Measurements from ENCODE around the gene TXNL4A.

Gene TXNL4A

DNA sequence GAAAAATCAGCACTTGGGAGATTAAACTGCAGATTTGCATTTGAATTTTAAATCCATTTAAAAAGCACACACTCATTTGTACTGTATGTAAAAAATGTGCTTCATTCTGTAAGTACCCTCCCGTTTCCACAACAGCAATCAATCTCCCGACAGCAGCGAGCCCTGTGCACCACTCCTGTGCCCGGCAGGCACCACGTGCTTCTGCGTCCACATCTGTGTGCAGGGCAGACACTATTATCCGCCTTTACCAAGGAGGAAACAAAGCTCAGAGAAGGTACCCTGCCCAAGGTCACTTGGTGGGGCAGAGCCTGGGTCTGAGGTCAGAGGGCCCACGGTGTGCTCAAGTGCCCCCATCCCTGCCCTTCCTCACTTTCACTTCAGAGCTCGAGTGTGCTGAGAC is 16.4 kb downstream of the TXNL4A start:
- Histone ChIP-seq H3K9me2 (replicated peaks; ENCODE audit: insufficient read depth, low read length) (no peaks in the 10 kb centered on the region), H3K36me3 (ENCODE audit: low read length) (peaks cover 7% of the 10 kb centered on the region; the same call in 1 of the 2 replicates), H4K20me1 (ENCODE audit: low read depth, low read length) (peaks cover 17% of the 10 kb centered on the region; the same call in 1 of the 2 replicates), H3K9me3 (ENCODE audit: insufficient read depth, low read length) (no peaks in the 10 kb centered on the region), H3K4me2 (ENCODE audit: low read depth, low read length, poor library complexity, severe bottlenecking) (no peak overlapping the region), H3K9ac (ENCODE audit: low read length) (no peak overlapping the region), H3F3A (ENCODE audit: insufficient read depth) (no peaks in the 10 kb centered on the region; the same call in 1 of the 2 replicates), H3K27me3 (ENCODE audit: low read length) (no peaks in the 10 kb centered on the region), H2AFZ (ENCODE audit: low read depth, low read length, severe bottlenecking) (no peak overlapping the region), H3K27ac (ENCODE audit: low read depth, low read length) (no peak overlapping the region), H3K4me3 (ENCODE audit: insufficient read depth, low read length, poor library complexity, severe bottlenecking) (no peak overlapping the region), H3K79me2 (ENCODE audit: insufficient read depth, low read length) (peaks cover 33% of the 10 kb centered on the region)
- TF ChIP-seq, protein P1, sequence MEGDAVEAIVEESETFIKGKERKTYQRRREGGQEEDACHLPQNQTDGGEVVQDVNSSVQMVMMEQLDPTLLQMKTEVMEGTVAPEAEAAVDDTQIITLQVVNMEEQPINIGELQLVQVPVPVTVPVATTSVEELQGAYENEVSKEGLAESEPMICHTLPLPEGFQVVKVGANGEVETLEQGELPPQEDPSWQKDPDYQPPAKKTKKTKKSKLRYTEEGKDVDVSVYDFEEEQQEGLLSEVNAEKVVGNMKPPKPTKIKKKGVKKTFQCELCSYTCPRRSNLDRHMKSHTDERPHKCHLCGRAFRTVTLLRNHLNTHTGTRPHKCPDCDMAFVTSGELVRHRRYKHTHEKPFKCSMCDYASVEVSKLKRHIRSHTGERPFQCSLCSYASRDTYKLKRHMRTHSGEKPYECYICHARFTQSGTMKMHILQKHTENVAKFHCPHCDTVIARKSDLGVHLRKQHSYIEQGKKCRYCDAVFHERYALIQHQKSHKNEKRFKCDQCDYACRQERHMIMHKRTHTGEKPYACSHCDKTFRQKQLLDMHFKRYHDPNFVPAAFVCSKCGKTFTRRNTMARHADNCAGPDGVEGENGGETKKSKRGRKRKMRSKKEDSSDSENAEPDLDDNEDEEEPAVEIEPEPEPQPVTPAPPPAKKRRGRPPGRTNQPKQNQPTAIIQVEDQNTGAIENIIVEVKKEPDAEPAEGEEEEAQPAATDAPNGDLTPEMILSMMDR (IDR thresholded peaks at IDR 0.05; ENCODE audit: insufficient read depth, low read length, poor library complexity, severe bottlenecking) = no peak
- no peak for TF ChIP-seq EZH2phosphoT487 (conservative IDR thresholded peaks at IDR 0.05; ENCODE audit: low read length)

DNA sequence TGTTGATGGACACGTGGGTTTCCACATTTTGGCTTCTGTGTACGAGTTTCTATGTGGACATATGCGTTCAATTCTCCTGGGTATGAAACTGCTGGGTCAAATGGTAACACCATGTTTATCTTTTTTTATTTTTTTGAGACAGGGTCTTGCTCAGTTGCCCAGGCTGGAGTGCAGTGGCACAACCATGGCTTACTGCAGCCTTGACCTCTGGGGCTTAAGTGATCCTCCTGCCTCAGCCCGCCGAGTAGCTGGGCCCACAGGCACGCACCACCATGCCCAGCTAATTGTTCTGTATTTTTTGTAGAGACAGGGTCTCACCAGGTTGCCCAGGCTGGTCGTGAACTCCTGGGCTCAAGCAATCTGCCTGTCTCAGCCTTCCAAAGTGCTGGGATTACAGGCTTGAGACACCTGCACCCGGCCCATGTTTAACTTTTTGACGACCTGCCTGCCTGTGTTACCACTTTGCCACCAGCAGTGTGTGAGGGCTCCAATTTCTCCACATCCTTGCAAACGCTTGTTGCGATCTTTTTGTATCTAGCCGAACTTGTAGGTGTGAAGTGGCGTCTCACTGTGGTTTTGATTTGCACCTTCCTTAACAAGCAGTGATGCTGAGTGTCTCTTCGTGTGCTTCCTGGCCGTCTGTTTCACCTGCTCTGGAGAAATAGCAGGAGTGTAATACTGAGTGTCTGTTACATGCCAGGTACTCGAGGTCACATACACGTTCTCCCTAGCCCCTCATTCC is 17.0 kb downstream of the TXNL4A start:
- H3F3A ChIP-seq (ENCODE audit: insufficient read depth) = no peaks in the 10 kb centered on the region; the same call in 1 of the 2 replicates
- no peak for TF ChIP-seq EZH2phosphoT487 (conservative IDR thresholded peaks at IDR 0.05; ENCODE audit: low read length)
- TF ChIP-seq, protein P1 (IDR thresholded peaks at IDR 0.05; ENCODE audit: insufficient read depth, low read length, poor library complexity, severe bottlenecking) = no peak
- no peak overlapping the region for H3K9ac ChIP-seq (ENCODE audit: low read length)
- no peak overlapping the region for H2AFZ ChIP-seq (ENCODE audit: low read depth, low read length, severe bottlenecking)
- no peak overlapping the region for H3K4me3 ChIP-seq (ENCODE audit: insufficient read depth, low read length, poor library complexity, severe bottlenecking)
- no peaks in the 10 kb centered on the region for H3K9me2 ChIP-seq (replicated peaks; ENCODE audit: insufficient read depth, low read length)
- no peak overlapping the region for H3K4me2 ChIP-seq (ENCODE audit: low read depth, low read length, poor library complexity, severe bottlenecking)
- peaks cover 7% of the 10 kb centered on the region; the same call in 1 of the 2 replicates for H3K36me3 ChIP-seq (ENCODE audit: low read length)
- no peak overlapping the region for H3K27ac ChIP-seq (ENCODE audit: low read depth, low read length)
- no peaks in the 10 kb centered on the region for H3K9me3 ChIP-seq (ENCODE audit: insufficient read depth, low read length)
- peaks cover 27% of the 10 kb centered on the region for H3K79me2 ChIP-seq (ENCODE audit: insufficient read depth, low read length)
- H4K20me1 ChIP-seq (ENCODE audit: low read depth, low read length) = peaks cover 14% of the 10 kb centered on the region; the same call in 1 of the 2 replicates
- H3K27me3 ChIP-seq (ENCODE audit: low read length) = no peaks in the 10 kb centered on the region

DNA sequence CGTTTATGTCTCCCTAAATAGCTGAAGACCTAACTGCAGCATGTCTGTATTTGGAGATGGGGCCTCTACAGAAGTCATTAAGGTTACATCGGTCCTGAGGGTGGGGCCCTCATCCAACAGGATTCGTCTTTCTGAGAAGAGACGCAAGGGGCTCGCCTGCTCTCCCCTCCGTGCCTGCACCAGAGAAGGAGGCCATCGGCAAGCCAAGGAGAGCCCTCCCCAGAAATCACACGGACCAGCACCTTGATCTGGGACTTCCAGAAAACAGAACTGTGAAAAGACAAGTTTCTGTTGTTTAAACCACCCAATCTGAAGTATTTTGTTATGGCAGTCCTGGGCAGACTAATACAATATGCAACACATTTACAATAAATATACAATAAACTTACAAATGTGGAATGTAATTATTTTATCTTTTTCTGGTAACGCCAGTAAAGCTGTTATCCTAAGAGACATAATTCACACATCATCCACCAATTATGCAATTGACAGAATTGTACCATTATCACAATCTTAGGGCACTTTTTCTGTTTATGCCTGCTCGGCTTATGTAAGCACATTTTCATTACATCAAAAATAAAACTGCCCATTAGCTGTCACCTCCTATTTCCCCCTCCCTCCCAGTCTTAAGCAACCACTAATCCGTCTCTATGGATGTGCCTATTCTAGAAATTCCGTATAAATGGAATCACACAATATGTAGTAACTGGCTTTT is 17.8 kb downstream of the TXNL4A start:
- no peaks in the 10 kb centered on the region for H3K27me3 ChIP-seq (ENCODE audit: low read length)
- H3F3A ChIP-seq (ENCODE audit: insufficient read depth) = no peaks in the 10 kb centered on the region; the same call in 1 of the 2 replicates
- TF ChIP-seq EZH2phosphoT487 (conservative IDR thresholded peaks at IDR 0.05; ENCODE audit: low read length) = no peak
- TF ChIP-seq, protein P1 (IDR thresholded peaks at IDR 0.05; ENCODE audit: insufficient read depth, low read length, poor library complexity, severe bottlenecking) = no peak
- no peaks in the 10 kb centered on the region for H3K9me2 ChIP-seq (replicated peaks; ENCODE audit: insufficient read depth, low read length)
- H4K20me1 ChIP-seq (ENCODE audit: low read depth, low read length) = peaks cover 12% of the 10 kb centered on the region; the same call in 1 of the 2 replicates
- no peaks in the 10 kb centered on the region for H3K9me3 ChIP-seq (ENCODE audit: insufficient read depth, low read length)
- no peak overlapping the region for H3K27ac ChIP-seq (ENCODE audit: low read depth, low read length)
- no peak overlapping the region for H3K4me3 ChIP-seq (ENCODE audit: insufficient read depth, low read length, poor library complexity, severe bottlenecking)
- H3K79me2 ChIP-seq (ENCODE audit: insufficient read depth, low read length) = peaks cover 19% of the 10 kb centered on the region
- H2AFZ ChIP-seq (ENCODE audit: low read depth, low read length, severe bottlenecking) = no peak overlapping the region
- H3K9ac ChIP-seq (ENCODE audit: low read length) = no peak overlapping the region
- peaks cover 7% of the 10 kb centered on the region; the same call in 1 of the 2 replicates for H3K36me3 ChIP-seq (ENCODE audit: low read length)
- no peak overlapping the region for H3K4me2 ChIP-seq (ENCODE audit: low read depth, low read length, poor library complexity, severe bottlenecking)

Measured in SU-DHL-6 (cell line).